GM06990 (cell line): ENCODE results near the gene RALA.

ENCODE experiments used
- DNase-seq: peaks from one replicate; pipeline ENCODE4 v3.0.0-alpha.2; 2011; ENCODE audit not compliant: insufficient read length; ENCODE audit errors: extremely low read depth
- H3K27me3 ChIP-seq: replicated peaks from 2 replicates; pipeline ENCODE4 v1.6.0; 2011; ENCODE audit warnings: low read length; ENCODE audit not compliant: control insufficient read depth, insufficient read depth
- H3K36me3 ChIP-seq: 2 replicates; pipeline ENCODE4 v1.5.1; 2011; ENCODE audit warnings: low read length; ENCODE audit not compliant: control insufficient read depth, insufficient read depth
- H3K4me3 ChIP-seq: replicated peaks from 2 replicates; pipeline ENCODE4 v1.5.1; 2011; ENCODE audit warnings: low read depth, mild to moderate bottlenecking, control low read depth, low read length
- TF ChIP-seq, protein P1 (sequence below): IDR thresholded peaks from 2 replicates; pipeline ENCODE4 v1.5.1; 2011; ENCODE audit warnings: low read length, control low read depth, mild to moderate bottlenecking, inconsistent platforms; ENCODE audit not compliant: insufficient read depth, poor library complexity, severe bottlenecking

The RALA gene

DNA sequence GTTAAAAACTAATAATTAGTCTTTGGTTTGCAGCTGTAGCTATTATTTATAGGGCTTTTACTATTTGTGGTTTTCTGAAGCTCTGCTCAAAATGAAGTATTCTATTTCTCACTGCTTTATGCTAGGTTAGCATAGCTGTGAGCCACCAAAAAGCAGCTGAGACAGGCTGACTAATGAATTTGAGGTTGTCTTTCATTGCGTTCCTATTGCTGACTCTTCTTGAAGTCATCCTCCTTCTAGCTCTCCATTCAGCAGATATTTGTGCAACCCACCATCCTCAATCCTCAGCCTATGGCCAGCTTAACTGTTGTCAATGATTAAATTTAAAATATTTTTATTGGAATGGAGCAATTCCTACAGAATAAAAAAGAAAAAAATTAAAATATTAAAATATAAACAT, 2.1 kb upstream of the RALA start:
- H3K36me3 ChIP-seq: no peaks in the 10 kb centered on the region
- H3K27me3 ChIP-seq: no peaks in the 10 kb centered on the region
- H3K4me3 ChIP-seq: no peak overlapping the region
- TF ChIP-seq, protein P1, sequence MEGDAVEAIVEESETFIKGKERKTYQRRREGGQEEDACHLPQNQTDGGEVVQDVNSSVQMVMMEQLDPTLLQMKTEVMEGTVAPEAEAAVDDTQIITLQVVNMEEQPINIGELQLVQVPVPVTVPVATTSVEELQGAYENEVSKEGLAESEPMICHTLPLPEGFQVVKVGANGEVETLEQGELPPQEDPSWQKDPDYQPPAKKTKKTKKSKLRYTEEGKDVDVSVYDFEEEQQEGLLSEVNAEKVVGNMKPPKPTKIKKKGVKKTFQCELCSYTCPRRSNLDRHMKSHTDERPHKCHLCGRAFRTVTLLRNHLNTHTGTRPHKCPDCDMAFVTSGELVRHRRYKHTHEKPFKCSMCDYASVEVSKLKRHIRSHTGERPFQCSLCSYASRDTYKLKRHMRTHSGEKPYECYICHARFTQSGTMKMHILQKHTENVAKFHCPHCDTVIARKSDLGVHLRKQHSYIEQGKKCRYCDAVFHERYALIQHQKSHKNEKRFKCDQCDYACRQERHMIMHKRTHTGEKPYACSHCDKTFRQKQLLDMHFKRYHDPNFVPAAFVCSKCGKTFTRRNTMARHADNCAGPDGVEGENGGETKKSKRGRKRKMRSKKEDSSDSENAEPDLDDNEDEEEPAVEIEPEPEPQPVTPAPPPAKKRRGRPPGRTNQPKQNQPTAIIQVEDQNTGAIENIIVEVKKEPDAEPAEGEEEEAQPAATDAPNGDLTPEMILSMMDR: no peak
- DNase-seq: no peak

DNA sequence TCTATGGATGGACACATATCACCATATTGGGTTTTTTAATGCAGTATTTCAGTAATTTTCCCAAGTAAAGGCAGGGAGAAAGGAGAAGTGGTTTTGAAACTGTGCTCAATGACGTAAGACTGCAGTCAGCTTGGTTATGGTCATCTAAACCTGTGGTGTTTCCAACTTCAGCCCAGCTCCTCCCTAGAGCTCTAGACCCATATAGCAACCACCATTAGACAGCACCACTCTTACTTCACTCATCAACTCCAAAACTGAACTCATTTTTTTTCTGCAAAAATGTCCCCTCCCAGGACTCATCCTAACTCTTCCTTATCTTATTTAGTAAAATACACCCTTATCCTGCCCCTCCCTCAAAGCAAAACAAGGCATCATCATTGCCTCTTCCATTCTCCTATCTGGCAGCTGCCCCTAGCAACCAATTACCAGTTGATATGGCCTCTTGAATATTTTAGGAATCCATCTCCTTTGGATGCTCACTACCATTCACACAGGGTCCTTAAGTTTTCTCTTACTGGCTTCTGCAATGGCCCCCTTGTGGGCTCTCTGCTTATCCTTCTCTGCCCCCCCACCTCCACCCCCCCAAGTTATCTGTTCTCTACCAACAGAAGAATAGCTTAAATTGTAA, 1.5 kb upstream of the RALA start:
- Histone ChIP-seq H3K27me3 (no peaks in the 10 kb centered on the region), H3K36me3 (no peaks in the 10 kb centered on the region), H3K4me3 (peak overlapping the region; percentile 96)
- DNase-seq: peak; percentile 37
- TF ChIP-seq, protein P1: no peak

DNA sequence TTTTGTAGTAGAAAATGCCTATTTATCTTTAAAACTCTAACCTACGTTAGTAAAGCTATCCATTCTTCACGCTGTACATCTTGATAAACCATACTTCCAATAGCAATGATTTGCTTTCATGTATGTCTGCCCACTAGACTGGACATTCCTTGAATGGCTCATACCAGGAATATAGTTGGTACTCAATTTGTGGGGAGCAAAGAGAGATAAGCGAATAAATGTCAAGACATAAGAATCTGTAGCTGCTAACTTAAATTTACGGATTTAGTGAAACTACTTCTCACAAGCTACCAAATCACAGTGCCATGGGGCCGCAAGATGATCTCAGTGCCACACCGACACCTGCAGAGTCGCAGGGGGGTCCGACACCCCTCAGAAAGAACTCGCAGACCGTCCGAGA, 763 bp upstream of the RALA start:
- no peaks in the 10 kb centered on the region for H3K27me3 ChIP-seq
- peak overlapping the region; percentile 96 for H3K4me3 ChIP-seq
- no peak for DNase-seq
- no peaks in the 10 kb centered on the region for H3K36me3 ChIP-seq
- TF ChIP-seq, protein P1: no peak

DNA sequence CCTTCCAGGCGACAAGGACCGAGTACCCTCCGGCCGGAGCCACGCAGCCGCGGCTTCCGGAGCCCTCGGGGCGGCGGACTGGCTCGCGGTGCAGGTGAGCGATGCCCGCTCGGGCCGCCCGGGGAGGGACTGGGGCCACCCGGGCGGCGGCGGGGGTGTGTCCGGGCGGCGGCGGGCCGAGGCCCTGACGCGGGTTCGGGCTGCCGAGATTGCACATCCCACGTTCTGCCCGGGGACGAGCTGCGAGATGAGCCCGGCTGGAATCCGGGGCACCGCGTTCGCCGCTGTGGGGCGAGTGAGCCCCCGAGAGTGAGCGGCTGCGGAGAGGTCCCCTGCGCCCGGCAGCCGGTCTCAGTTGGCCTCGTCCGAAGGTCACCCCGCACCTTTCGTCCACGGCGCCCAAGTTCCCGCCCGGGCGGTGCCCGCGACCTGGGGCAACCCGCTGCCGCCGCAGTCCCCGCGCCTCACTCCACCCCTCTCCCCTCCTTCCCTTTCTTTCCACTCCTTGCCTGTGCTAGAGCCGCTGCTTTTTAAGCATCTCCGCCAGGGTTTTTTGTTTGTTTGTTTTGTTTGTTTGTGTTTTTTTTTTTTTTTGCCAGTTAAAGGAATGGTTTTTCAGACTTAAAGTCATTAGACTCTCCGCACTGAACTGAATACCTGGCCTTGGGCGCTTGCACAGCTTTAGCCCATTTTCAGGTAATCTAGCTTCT, 515 bp downstream of the RALA start:
- Histone ChIP-seq H3K4me3 (peak overlapping the region; percentile 96), H3K36me3 (no peaks in the 10 kb centered on the region)
- no peak for DNase-seq

DNA sequence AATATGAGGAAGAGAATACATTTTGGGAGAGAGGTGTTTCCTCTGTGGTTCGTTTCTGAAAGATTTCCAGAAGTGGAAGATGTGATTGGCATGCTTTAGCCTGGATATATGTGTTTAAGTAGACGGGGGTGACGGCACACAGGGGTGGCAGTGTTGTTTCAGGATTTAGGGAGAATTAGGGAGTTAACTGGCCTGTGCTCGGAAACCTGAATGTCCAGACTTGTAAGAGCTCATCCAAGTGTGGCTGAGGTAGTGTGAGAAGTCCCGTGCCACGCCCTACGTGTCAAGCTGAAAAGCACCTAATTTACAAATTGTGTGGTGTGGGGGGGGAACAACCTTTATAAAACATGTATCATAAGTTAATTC, 1.1 kb downstream of the RALA start:
- DNase-seq: no peak
- H3K27me3 ChIP-seq: no peaks in the 10 kb centered on the region
- H3K36me3 ChIP-seq: no peaks in the 10 kb centered on the region
- TF ChIP-seq, protein P1: no peak
- H3K4me3 ChIP-seq: peak overlapping the region; percentile 96

More for the DNA sequence above, 515 bp downstream of the RALA start:
- H3K27me3 ChIP-seq: no peaks in the 10 kb centered on the region
- TF ChIP-seq, protein P1: no peak
